ENCODE measurements around the gene FAM200A.
"Not testable (repeated sequence)": the region's sequence is repeated elsewhere in the genome, so short reads cannot be mapped to it uniquely, and the experiment has no call there.

Gene FAM200A

GRCh38 chr7:99568770-99569169 lies 16.9 kb upstream of the FAM200A start:
- H2AFZ ChIP-seq (ENCODE audit: insufficient read depth, low read length, poor library complexity); H3K79me1 ChIP-seq (ENCODE audit: low read length); H3K9me3 ChIP-seq (ENCODE audit: insufficient read depth, low read depth, low read length); H3K18ac ChIP-seq (ENCODE audit: low read length); H3K4me1 ChIP-seq (ENCODE audit: control insufficient read depth in 1 of 2, insufficient read depth in 2 of 2, low read length in 2 of 2); H4K8ac ChIP-seq (ENCODE audit: low read depth, low read length); H3K27me3 ChIP-seq (ENCODE audit: insufficient read depth, low read length); H3K9ac ChIP-seq (ENCODE audit: low read length); H3K14ac ChIP-seq (ENCODE audit: low read length); H3K79me2 ChIP-seq (ENCODE audit: control insufficient read depth, insufficient read depth, low read length, poor library complexity); H4K12ac ChIP-seq (ENCODE audit: low read depth, low read length); H2AK5ac ChIP-seq (ENCODE audit: low read length); H3K4me2 ChIP-seq (ENCODE audit: low read length); H2BK5ac ChIP-seq (ENCODE audit: low read depth, low read length, poor library complexity); H2BK120ac ChIP-seq (ENCODE audit: insufficient read depth, low read length, poor library complexity); DNase-seq; H2BK12ac ChIP-seq (ENCODE audit: low read length); H3K27ac ChIP-seq (ENCODE audit: low read depth, low read length); H3K4me3 ChIP-seq (ENCODE audit: low read depth, low read length); H3K23ac ChIP-seq (ENCODE audit: low read length); H4K91ac ChIP-seq (ENCODE audit: low read depth, low read length); H3K4ac ChIP-seq (ENCODE audit: low read depth, low read length): not testable (repeated sequence)
- H3K36me3 ChIP-seq (ENCODE audit: control insufficient read depth in 1 of 2, insufficient read depth in 2 of 2, low read length in 2 of 2) = peaks cover 12 to 28% of the 10 kb centered on the region in 2 experiments
- no CpG with 5 or more reads among the region's 7 CpGs for WGBS (ENCODE audit: extremely low coverage, insufficient coverage, insufficient read length)

- peaks cover 7% of the 10 kb centered on the region for H3K79me1 ChIP-seq (ENCODE audit: low read length)
- no peak overlapping the region for H4K91ac ChIP-seq (ENCODE audit: low read depth, low read length)
- no peak overlapping the region for H3K9ac ChIP-seq (ENCODE audit: low read length)
- H3K23ac ChIP-seq (ENCODE audit: low read length) = no peak overlapping the region
- H3K4me1 ChIP-seq (ENCODE audit: control insufficient read depth in 1 of 2, insufficient read depth in 2 of 2, low read length in 2 of 2) = peaks cover 4 to 7% of the 10 kb centered on the region in 2 experiments
- no peak overlapping the region for H2AFZ ChIP-seq (ENCODE audit: insufficient read depth, low read length, poor library complexity)
- H3K18ac ChIP-seq (ENCODE audit: low read length) = no peak overlapping the region
- no peak overlapping the region for H4K8ac ChIP-seq (ENCODE audit: low read depth, low read length)
- H3K27me3 ChIP-seq (ENCODE audit: insufficient read depth, low read length) = no peaks in the 10 kb centered on the region
- H3K9me3 ChIP-seq (ENCODE audit: insufficient read depth, low read depth, low read length) = no peaks in the 10 kb centered on the region
- no peak overlapping the region for H3K4ac ChIP-seq (ENCODE audit: low read depth, low read length)
- peaks cover 23 to 41% of the 10 kb centered on the region in 2 experiments for H3K36me3 ChIP-seq (ENCODE audit: control insufficient read depth in 1 of 2, insufficient read depth in 2 of 2, low read length in 2 of 2)
- DNase-seq = peak; percentile 78 to 90
- no peak overlapping the region for H2BK120ac ChIP-seq (ENCODE audit: insufficient read depth, low read length, poor library complexity)
- no peak overlapping the region for H3K4me2 ChIP-seq (ENCODE audit: low read length)
- WGBS (ENCODE audit: extremely low coverage, insufficient coverage, insufficient read length) = no CpG with 5 or more reads among the region's 10 CpGs
- H4K12ac ChIP-seq (ENCODE audit: low read depth, low read length) = no peak overlapping the region
- H2BK5ac ChIP-seq (ENCODE audit: low read depth, low read length, poor library complexity) = no peak overlapping the region
- no peak overlapping the region for H2BK12ac ChIP-seq (ENCODE audit: low read length)
- peaks cover 9% of the 10 kb centered on the region for H3K79me2 ChIP-seq (ENCODE audit: control insufficient read depth, insufficient read depth, low read length, poor library complexity)
- no peak overlapping the region for H3K14ac ChIP-seq (ENCODE audit: low read length)
- H3K4me3 ChIP-seq (ENCODE audit: low read depth, low read length) = no peak overlapping the region
- H2AK5ac ChIP-seq (ENCODE audit: low read length) = no peak overlapping the region
- no peak overlapping the region for H3K27ac ChIP-seq (ENCODE audit: low read depth, low read length)
Observed at GRCh38 chr7:99563650-99564049, 11.7 kb upstream of the FAM200A start.

GRCh38 chr7:99562832-99563231 lies 10.9 kb upstream of the FAM200A start:
- Histone ChIP-seq H3K79me1 (ENCODE audit: low read length) (peaks cover 14% of the 10 kb centered on the region), H2AK5ac (ENCODE audit: low read length) (no peak overlapping the region), H4K8ac (ENCODE audit: low read depth, low read length) (no peak overlapping the region), H3K4me2 (ENCODE audit: low read length) (no peak overlapping the region), H3K4ac (ENCODE audit: low read depth, low read length) (no peak overlapping the region), H2BK12ac (ENCODE audit: low read length) (no peak overlapping the region), H2AFZ (ENCODE audit: insufficient read depth, low read length, poor library complexity) (no peak overlapping the region), H3K4me3 (ENCODE audit: low read depth, low read length) (no peak overlapping the region), H4K91ac (ENCODE audit: low read depth, low read length) (no peak overlapping the region), H3K79me2 (ENCODE audit: control insufficient read depth, insufficient read depth, low read length, poor library complexity) (peaks cover 15% of the 10 kb centered on the region), H3K27me3 (ENCODE audit: insufficient read depth, low read length) (no peaks in the 10 kb centered on the region), H3K9me3 (ENCODE audit: insufficient read depth, low read depth, low read length) (no peaks in the 10 kb centered on the region), H2BK5ac (ENCODE audit: low read depth, low read length, poor library complexity) (no peak overlapping the region), H4K12ac (ENCODE audit: low read depth, low read length) (no peak overlapping the region), H2BK120ac (ENCODE audit: insufficient read depth, low read length, poor library complexity) (no peak overlapping the region), H3K4me1 (ENCODE audit: control insufficient read depth in 1 of 2, insufficient read depth in 2 of 2, low read length in 2 of 2) (peaks cover 4 to 7% of the 10 kb centered on the region in 2 experiments), H3K23ac (ENCODE audit: low read length) (no peak overlapping the region), H3K14ac (ENCODE audit: low read length) (no peak overlapping the region), H3K18ac (ENCODE audit: low read length) (no peak overlapping the region), H3K9ac (ENCODE audit: low read length) (no peak overlapping the region), H3K36me3 (ENCODE audit: control insufficient read depth in 1 of 2, insufficient read depth in 2 of 2, low read length in 2 of 2) (peaks cover 21 to 39% of the 10 kb centered on the region in 2 experiments), H3K27ac (ENCODE audit: low read depth, low read length) (peak overlapping the region; percentile 24)
- WGBS (ENCODE audit: extremely low coverage, insufficient coverage, insufficient read length) = no CpG with 5 or more reads among the region's 2 CpGs
- peak; percentile 86 to 94 for DNase-seq

- Histone ChIP-seq H3K27me3 (ENCODE audit: insufficient read depth, low read length) (no peaks in the 10 kb centered on the region), H3K79me1 (ENCODE audit: low read length) (peaks cover 15% of the 10 kb centered on the region), H2AFZ (ENCODE audit: insufficient read depth, low read length, poor library complexity) (no peak overlapping the region), H3K9me3 (ENCODE audit: insufficient read depth, low read depth, low read length) (no peaks in the 10 kb centered on the region), H2BK5ac (ENCODE audit: low read depth, low read length, poor library complexity) (no peak overlapping the region), H3K4me3 (ENCODE audit: low read depth, low read length) (no peak overlapping the region), H4K8ac (ENCODE audit: low read depth, low read length) (no peak overlapping the region), H3K4me1 (ENCODE audit: control insufficient read depth in 1 of 2, insufficient read depth in 2 of 2, low read length in 2 of 2) (peaks cover 4 to 7% of the 10 kb centered on the region in 2 experiments), H2AK5ac (ENCODE audit: low read length) (no peak overlapping the region), H4K12ac (ENCODE audit: low read depth, low read length) (no peak overlapping the region), H3K4me2 (ENCODE audit: low read length) (no peak overlapping the region), H3K18ac (ENCODE audit: low read length) (no peak overlapping the region), H3K4ac (ENCODE audit: low read depth, low read length) (no peak overlapping the region), H2BK12ac (ENCODE audit: low read length) (no peak overlapping the region), H3K23ac (ENCODE audit: low read length) (no peak overlapping the region), H4K91ac (ENCODE audit: low read depth, low read length) (no peak overlapping the region), H3K9ac (ENCODE audit: low read length) (no peak overlapping the region), H3K27ac (ENCODE audit: low read depth, low read length) (peak overlapping the region; percentile 24), H2BK120ac (ENCODE audit: insufficient read depth, low read length, poor library complexity) (no peak overlapping the region), H3K14ac (ENCODE audit: low read length) (no peak overlapping the region), H3K36me3 (ENCODE audit: control insufficient read depth in 1 of 2, insufficient read depth in 2 of 2, low read length in 2 of 2) (peaks cover 21 to 39% of the 10 kb centered on the region in 2 experiments), H3K79me2 (ENCODE audit: control insufficient read depth, insufficient read depth, low read length, poor library complexity) (peaks cover 17% of the 10 kb centered on the region)
- no peak for DNase-seq
- no CpG with 5 or more reads among the region's 9 CpGs for WGBS (ENCODE audit: extremely low coverage, insufficient coverage, insufficient read length)
Observed at GRCh38 chr7:99562114-99562784, 10.3 kb upstream of the FAM200A start.

Measured in trophoblast cell (in vitro differentiated cells and primary cell).